ENCODE measurements around the gene NAGLU.

GRCh38 chr17:42574463-42574862 is 38.4 kb downstream of the NAGLU start:
- TF ChIP-seq CTCF (conservative IDR thresholded peaks at IDR 0.05) (no peak), ZFX (IDR thresholded peaks at IDR 0.05) (no peak)

Data from C4-2B (cell line).